ENCODE results near the gene GRIN3B.

GRIN3B gene

DNA sequence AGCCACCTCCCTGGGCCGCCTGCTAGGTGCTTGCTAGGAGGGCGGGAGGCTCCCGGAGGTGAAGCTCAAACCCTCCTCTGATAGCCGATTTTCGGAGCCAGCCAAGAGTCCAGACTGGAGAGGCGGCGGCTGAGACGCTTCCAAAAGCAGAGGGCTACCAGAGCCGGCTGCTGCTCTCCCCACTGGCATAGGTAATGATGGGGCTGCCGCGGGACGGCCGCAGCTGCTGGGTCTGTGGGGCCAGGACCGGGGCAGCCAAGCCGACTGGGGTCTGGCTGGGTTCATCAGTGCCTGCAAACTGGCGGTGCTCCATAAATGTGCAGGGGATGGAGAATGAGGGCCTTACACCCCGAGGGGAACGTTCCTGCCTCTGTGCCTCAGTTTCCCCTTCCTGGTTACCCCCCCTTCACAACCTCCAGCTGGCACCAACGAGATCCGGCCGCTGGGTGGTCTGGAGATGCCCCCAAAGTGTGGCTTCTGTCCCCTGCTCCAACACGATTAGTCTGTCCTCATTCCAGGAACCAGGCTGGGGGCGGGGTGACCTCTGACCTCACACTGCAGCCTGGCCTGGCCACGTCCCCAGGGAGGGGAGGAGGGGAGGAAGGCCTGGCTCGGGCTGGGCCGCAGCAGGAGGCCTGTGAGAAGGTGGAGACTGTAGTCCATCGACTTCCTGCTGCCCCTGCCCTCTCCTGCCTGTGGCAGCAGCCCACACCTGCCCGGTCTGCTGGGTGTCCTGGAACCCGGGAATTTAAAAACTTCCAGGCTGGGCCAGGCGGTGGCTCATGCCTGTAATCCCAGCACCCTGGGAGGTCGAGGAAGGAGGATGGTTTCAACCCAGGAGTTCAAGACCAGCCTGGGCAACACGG lies 19.9 kb upstream of the GRIN3B start:
- Histone ChIP-seq H4K20me1 (ENCODE audit: insufficient read depth, low read length) (no peaks in the 10 kb centered on the region), H3K9me3 (ENCODE audit: insufficient read depth, low read length) (no peaks in the 10 kb centered on the region), H3K79me2 (ENCODE audit: low read length) (peaks cover 12% of the 10 kb centered on the region), H3K36me3 (replicated peaks; ENCODE audit: low read depth, low read length) (no peaks in the 10 kb centered on the region), H3K27ac (ENCODE audit: low read length) (peak overlapping the region; percentile 14; the same call in 1 of the 2 replicates), H3K4me3 (ENCODE audit: low read length) (peak overlapping the region; percentile 57), H3K9ac (ENCODE audit: low read length) (peak overlapping the region; percentile 58), H2AFZ (ENCODE audit: low read depth, low read length) (no peak overlapping the region; the same call in 1 of the 2 replicates), H3K27me3 (ENCODE audit: low read depth, low read length) (no peaks in the 10 kb centered on the region), H3K4me2 (ENCODE audit: low read length) (peak overlapping the region; percentile 68), H3K4me1 (ENCODE audit: low read length) (peaks cover 35% of the 10 kb centered on the region)
- no peak for TF ChIP-seq EZH2phosphoT487 (IDR thresholded peaks at IDR 0.05; ENCODE audit: low read depth)
- TF ChIP-seq, protein P1, sequence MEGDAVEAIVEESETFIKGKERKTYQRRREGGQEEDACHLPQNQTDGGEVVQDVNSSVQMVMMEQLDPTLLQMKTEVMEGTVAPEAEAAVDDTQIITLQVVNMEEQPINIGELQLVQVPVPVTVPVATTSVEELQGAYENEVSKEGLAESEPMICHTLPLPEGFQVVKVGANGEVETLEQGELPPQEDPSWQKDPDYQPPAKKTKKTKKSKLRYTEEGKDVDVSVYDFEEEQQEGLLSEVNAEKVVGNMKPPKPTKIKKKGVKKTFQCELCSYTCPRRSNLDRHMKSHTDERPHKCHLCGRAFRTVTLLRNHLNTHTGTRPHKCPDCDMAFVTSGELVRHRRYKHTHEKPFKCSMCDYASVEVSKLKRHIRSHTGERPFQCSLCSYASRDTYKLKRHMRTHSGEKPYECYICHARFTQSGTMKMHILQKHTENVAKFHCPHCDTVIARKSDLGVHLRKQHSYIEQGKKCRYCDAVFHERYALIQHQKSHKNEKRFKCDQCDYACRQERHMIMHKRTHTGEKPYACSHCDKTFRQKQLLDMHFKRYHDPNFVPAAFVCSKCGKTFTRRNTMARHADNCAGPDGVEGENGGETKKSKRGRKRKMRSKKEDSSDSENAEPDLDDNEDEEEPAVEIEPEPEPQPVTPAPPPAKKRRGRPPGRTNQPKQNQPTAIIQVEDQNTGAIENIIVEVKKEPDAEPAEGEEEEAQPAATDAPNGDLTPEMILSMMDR (IDR thresholded peaks at IDR 0.05; ENCODE audit: low read depth, low read length) = no peak

DNA sequence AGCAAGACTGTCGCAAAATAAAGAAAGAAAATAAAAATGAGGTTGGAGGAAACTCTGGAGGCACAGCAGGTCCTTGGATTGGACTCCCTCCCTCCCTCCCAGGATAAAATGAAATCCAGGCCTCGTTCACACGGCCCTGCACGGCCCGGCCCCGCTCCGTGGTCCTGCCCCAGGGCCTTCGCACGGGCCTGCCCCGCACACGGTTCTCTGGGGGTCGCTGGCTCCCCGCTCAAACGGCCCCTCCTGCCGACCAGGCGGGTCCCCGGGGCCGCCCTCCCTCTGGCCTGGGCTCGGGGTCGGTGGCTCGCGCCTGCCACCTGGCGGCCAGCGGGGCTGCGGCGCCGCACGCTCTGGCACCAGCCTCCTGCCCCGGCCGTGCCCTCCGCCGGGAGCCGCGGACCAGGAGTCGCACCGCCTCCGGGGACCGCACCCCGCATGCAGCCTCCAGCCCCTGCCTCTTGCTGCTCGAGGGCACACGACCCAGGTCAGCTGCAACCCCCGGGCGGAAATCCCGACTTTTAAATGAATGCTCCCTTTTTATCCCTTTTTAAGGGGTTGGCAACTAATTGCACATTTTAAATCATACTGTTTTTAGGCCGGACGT lies 17.6 kb upstream of the GRIN3B start:
- peak overlapping the region; percentile 66; the same call in 1 of the 2 replicates for H2AFZ ChIP-seq (ENCODE audit: low read depth, low read length)

DNA sequence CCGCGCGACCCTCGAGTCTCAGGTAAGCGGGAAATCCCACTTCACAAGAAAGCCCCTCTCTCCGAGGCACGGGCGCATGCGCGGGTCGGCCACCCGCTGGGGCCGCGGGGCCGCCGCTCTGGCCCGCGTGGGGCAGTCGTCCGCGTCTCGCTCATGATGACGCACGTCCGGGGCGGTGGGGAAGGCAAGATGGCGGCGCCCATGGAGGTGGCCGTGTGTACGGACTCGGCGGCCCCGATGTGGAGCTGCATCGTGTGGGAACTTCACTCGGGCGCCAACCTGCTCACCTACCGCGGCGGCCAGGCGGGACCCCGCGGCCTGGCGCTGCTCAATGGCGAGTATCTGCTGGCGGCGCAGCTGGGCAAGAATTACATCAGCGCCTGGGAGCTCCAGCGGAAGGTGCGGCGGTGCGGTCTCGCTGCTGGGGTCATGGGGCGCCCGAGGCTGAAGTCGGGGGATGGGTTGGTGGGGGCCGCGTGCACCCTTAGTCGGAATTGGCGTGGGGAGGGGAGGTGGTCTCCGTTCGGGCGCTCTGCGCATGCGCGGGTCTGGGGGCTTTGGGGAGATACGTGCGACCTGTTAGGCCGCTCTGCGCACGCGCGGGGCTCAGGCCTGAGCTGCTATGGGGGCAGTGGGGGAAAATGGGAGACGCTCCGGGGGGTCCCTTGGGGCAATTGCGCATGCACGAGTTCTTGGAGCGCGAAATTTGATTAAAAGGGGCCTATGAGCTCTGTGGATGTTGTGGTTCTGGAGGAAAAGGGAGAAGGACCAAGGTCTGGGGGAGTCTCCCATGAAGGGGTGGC lies 15.9 kb upstream of the GRIN3B start, which contains the start of gene WDR18:
Gene WDR18 (plus strand): TSS at position 181 of the 803 bp plus-strand sequence. CDS start 9 bp downstream, at position 190.
- H3K9ac ChIP-seq (ENCODE audit: low read length) = peak within 1 kb of the TSS; percentile 86
- H4K20me1 ChIP-seq (ENCODE audit: insufficient read depth, low read length) = no peaks in the 10 kb centered on the region
- H2AFZ ChIP-seq (ENCODE audit: low read depth, low read length) = peak within 1 kb of the TSS; percentile 54; the same call in 1 of the 2 replicates
- H3K36me3 ChIP-seq (replicated peaks; ENCODE audit: low read depth, low read length) = peaks cover 14% of the 10 kb centered on the region
- peaks cover 16% of the 10 kb centered on the region for H3K79me2 ChIP-seq (ENCODE audit: low read length)
- peak within 1 kb of the TSS; percentile 93 for H3K4me3 ChIP-seq (ENCODE audit: low read length)
- peak within 1 kb of the TSS; percentile 65 for H3K27ac ChIP-seq (ENCODE audit: low read length)
- no peaks in the 10 kb centered on the region for H3K9me3 ChIP-seq (ENCODE audit: insufficient read depth, low read length)
- peak within 1 kb of the TSS; percentile 94 for H3K4me2 ChIP-seq (ENCODE audit: low read length)
- TF ChIP-seq, protein P1 (IDR thresholded peaks at IDR 0.05; ENCODE audit: low read depth, low read length) = no peak
- no peak for TF ChIP-seq EZH2phosphoT487 (IDR thresholded peaks at IDR 0.05; ENCODE audit: low read depth)
- H3K27me3 ChIP-seq (ENCODE audit: low read depth, low read length) = no peaks in the 10 kb centered on the region
- peaks cover 34% of the 10 kb centered on the region for H3K4me1 ChIP-seq (ENCODE audit: low read length)

More for the DNA sequence above, 17.6 kb upstream of the GRIN3B start:
- H3K4me3 ChIP-seq (ENCODE audit: low read length) = peak overlapping the region; percentile 66
- H3K36me3 ChIP-seq (replicated peaks; ENCODE audit: low read depth, low read length) = peaks cover 3% of the 10 kb centered on the region
- peaks cover 16% of the 10 kb centered on the region for H3K79me2 ChIP-seq (ENCODE audit: low read length)
- peaks cover 38% of the 10 kb centered on the region for H3K4me1 ChIP-seq (ENCODE audit: low read length)
- no peak for TF ChIP-seq EZH2phosphoT487 (IDR thresholded peaks at IDR 0.05; ENCODE audit: low read depth)
- TF ChIP-seq, protein P1 (IDR thresholded peaks at IDR 0.05; ENCODE audit: low read depth, low read length) = peak; percentile 93
- H4K20me1 ChIP-seq (ENCODE audit: insufficient read depth, low read length) = no peaks in the 10 kb centered on the region
- H3K9me3 ChIP-seq (ENCODE audit: insufficient read depth, low read length) = no peaks in the 10 kb centered on the region
- no peaks in the 10 kb centered on the region for H3K27me3 ChIP-seq (ENCODE audit: low read depth, low read length)
- peak overlapping the region; percentile 43 for H3K9ac ChIP-seq (ENCODE audit: low read length)
- no peak overlapping the region for H3K27ac ChIP-seq (ENCODE audit: low read length)
- peak overlapping the region; percentile 77 for H3K4me2 ChIP-seq (ENCODE audit: low read length)

Data from OCI-LY3 (cell line).